GM21515 (cell line): ENCODE data around the gene APLP2.
"Not testable (repeated sequence)": the region's sequence is repeated elsewhere in the genome, so short reads cannot be mapped to it uniquely, and the experiment has no call there.

Experiments
- ATAC-seq: cut with Tn5 transposase; IDR thresholded peaks from one replicate; pipeline ENCODE4 v1.9.1; 2021; ENCODE audit not compliant: unreplicated experiment

The APLP2 gene

DNA sequence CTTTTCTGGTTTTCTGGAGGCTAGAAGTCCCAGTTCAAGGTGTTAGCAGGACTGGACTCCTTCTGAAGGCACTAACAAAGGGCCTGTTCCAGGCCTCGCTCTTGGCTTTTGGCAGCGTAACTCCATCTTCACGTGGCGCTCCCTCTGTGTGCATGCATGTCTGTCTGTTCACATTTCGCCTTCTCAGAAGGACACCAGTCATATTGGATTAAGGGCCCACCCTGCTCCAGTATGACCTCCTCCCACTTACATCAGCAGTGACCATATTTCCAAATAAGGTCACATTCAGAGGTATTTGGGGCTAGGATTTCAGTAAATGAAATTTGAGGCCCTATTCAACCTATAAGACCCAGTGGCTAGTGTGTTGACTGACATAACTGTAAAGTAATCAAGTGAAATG, 20.0 kb downstream of the APLP2 start:
- no peak for ATAC-seq

DNA sequence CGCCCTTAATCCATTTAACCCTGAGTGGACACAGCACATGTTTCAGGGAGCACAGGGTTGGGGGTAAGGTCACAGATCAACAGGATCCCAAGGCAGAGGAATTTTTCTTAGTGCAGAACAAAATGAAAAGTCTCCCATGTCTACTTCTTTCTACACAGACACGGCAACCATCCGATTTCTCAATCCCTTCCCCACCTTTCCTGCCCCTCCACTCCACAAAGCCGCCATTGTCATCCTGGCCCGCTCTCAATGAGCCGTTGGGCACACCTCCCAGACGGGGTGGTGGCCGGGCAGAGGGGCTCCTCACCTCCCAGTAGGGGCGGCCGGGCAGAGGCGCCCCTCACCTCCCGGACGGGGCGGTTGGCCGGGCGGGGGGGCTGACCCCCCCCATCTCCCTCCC, 20.8 kb downstream of the APLP2 start:
- not testable (repeated sequence) for ATAC-seq

DNA sequence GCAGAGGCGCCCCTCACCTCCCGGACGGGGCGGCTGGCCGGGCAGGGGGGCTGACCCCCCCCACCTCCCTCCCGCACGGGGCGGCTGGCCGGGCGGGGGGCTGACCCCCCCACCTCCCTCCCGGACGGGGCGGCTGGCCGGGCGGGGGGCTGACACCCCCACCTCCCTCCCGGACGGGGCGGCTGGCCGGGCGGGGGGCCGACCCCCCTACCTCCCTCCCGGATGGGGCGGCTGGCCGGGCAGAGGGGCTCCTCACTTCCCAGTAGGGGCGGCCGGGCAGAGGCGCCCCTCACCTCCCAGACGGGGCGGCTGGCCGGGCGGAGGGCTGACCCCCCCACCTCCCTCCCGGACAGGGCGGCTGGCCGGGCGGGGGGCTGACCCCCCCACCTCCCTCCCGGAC, 21.5 kb downstream of the APLP2 start:
- not testable (repeated sequence) for ATAC-seq

DNA sequence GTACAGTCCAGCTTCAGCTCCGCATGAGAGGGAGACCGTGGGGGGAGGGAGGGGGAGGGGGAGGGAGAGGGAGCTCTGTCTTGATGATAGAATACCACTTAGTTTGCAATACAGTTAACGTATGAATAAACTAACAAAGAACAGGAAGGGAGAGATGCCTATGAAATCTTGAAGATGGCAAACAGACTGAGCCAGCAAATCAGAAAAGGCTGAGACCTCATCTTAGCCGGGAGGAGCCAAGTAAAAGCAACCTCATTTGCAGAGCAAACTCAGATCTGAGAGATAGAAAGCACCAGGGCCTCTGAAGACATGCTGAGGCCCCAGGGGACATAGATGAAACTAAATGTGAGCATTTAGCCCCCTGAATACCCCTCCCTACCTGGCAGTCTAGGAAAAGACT, 23.0 kb downstream of the APLP2 start:
- no peak for ATAC-seq

DNA sequence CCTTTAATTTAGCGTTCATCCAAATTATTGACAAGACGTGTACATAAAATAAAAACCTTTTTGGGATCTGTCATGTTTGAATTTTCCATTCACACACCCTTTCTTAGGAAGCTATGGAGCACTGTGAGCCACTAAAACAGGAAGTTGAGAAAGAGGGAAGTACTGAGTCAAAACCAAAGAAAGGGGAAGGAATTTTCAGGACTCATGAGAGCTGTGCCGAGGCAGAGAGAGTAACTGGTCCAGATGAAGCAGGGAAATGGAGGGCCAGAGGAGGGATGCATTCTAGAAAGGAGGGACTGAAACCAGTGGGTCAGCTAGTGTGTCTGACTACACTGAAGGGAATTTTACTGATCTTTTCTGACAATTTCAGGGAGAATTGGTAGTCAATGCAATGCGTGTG, 24.9 kb downstream of the APLP2 start:
- ATAC-seq = no peak

DNA sequence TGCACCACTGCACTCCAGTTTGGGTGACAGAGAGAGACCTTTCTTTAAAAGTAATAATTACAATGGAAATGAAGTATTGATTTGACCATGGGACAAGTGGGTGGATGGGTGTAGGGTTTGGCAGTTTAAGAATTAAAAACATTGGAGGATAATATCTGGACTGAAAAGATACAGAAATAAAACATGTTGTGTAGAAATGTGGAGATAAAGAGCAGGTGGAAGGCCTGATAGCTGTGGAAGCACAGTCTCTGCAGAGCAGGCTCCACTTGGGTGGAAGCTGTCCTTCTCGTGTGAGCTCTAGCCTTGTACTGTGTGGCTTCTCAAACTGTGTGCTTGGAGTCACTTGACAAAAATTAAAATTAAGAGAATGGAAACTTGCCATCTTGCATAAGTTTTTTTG, 25.6 kb downstream of the APLP2 start:
- no peak for ATAC-seq

DNA sequence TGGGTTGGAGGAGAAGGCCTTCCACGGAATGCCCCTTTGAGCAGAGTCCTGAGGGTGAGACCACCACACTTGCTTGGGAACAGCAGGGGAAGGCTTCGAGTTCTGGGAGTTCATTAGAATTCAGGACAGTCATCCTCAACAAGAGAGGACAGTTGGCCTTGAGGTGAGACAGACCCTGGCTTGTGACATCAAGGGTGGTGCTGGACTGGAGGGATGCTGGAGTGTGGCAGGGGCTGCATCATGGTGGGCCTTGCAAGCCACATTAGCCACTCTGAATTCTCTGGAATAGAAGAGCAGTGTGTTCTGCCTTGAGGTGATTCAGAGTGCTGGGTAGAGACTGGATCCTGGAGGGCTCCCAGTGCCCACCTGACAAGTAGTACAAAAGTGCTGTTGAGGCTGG, 26.3 kb downstream of the APLP2 start:
- no peak for ATAC-seq

DNA sequence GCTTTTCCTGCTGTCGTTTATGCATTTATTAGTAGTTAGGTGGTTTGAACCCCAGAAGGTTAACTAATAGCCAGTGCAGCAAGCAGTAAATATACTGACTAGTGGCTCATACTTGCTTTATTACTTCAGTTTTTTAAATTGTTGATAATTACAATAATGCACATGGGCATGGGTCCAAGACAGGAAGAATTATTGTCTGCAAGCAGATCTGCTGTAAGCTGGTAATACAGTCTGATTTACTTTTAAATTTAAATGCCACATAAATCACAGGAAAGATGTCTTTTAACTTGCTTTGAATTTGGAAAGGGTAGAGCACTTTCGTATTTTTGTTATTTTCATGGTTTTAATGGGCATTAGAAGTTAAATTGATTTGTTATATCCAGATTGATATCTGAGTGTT, 27.1 kb downstream of the APLP2 start:
- no peak for ATAC-seq

DNA sequence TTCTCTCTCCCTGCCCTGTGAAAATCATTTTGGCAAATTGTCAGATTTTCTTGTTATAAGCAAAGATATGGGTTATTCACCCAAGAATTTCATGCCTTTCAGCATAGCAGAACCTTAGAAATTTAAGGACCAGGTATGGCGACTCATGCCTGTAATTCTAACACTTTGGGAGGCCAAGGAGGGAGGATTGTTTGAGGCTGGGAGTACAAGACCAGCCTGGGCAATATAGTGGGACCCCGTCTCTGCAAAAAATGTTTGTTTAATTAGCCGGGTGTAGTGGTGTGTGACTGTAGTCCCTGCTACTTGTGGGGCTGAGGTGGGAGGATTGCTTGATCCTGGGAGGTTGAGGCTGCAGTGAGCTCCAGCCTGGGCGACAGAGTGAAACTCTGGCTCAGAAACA, 27.6 kb downstream of the APLP2 start:
- ATAC-seq = no peak

DNA sequence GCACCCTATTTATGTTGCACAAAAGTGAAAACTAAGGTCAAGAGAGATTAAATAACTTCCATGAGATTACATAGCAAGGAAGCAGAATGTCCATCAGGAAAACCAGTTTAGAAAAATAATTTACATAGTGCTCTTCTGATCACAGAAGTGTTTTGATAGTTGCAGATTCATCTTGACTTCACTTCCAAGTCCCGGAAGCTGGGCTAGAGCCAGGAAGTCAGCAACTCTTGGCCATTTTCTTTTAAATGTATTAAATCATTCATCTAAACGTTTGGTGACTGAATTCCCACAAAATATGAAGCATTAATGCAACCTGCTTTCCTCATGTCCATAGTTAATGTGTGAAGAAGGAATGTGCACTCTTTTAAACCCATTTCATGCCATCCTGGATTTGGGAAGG, 29.7 kb downstream of the APLP2 start:
- ATAC-seq = no peak

DNA sequence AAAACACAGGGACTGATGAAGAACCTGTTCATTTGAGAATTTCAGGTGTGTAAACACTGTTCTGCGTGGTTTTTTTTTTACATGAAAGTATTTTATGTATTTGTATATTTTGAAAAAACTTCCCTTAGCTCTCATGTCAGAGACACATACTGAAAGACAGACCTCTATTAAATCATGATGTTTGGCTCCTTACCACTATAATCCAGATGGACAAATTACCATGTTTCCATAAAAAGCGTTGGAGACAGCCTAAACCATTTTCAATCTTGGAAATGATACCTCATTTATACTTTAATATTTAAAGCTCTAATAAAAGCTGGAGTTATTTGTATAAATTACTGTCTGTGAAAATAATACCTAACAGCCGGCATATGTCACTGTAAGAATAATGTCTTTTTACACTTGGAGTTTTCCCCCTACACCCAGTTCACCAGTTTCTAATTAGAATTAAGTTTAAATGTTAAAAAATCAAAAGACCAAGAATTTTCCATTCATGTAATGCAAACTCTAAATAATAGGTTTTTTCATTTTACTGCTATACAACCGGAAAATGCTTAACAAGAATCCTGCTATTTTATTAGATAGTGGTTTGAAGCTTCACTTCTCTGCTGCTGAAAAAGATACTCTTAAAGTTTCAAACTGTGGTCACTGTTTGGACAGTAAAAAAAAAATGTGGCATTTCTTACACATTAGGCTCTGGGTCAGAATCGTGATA, 30.8 kb downstream of the APLP2 start:
- no peak for ATAC-seq

DNA sequence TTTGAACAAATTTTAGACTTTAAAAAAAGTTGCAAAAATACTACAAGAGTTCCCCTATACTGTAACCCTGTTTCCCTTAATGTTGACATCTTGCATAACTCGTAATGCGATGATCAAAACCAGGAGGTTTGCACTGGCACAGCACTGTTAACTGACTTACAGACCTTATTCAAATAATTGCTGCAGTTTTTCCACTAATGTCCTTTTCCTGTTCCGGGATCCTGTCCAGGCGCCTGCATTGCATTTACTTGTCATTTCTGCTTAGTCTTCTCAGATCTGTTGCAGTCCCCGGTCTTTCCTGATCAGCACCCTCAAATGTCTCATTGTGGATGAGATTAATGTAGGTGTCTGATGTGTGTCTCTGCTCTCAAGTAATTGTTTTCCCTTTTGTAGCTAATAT, 32.0 kb downstream of the APLP2 start:
- ATAC-seq = no peak

DNA sequence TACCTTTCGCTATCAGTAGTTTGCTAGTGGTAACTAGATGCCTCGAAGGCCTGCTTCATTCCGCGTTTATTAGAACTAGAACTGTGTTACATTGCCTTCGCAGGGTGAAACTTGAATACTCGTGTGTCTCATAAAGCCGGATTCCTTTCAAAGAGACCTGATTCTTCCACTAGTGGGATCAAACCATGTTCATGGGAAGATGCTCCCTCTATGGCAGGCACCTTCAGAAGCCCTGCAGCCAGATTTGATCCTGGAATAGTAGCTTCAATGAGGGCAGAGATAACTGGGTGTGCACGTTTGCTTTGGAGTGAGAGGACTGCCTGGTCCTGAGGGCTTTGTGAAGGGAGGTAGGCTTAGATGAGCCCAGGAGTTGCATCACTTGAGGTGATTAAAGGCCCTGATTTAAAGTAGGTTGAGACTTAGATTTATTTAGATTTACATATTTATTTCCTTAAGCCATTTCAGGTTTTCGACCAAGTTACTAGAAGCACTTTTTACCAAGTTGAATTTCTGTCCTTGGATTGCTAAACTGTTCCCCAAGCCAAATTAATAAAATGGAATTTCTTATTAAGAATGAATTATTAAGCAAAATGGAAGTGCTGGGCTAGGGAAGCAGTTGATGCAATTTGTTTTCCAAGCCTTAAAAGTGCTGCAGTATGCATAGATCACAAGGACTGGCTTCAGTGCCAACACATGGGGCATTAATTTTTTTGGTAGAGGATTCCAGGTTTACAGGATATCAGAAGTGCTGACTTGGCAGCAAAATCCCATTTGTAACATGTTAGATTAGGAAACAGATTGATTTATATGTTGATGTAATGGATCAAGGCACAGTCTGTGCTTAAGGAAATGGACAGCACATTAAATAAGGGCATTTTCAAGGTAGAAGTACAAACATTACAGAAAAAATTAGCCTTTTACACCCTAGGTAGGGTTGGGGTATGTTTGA, 32.9 kb downstream of the APLP2 start:
- ATAC-seq = no peak

DNA sequence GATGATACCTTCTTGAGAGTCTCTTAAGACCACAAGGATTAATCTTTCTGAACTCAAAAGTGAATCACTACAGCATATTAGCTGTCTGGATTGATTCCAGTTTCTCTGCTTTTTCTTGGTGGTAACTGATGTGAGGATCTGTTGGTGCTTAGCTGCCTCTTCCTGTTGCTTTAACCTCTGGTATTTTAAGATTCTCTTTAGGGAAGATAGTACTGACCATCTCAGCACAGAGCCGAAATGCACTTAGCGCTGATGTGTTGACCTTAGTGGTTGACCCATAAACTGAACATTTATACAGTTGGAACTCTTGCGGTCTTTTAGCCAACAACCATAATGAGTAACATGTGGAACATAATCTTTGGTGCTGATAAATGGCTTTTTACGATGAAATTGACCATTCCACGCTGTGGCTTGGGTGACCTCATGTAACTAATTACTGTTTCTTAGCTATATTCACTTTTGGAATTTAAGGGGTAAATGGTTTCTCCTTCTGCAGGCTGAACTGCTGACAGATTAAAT, 33.7 kb downstream of the APLP2 start:
- no peak for ATAC-seq

DNA sequence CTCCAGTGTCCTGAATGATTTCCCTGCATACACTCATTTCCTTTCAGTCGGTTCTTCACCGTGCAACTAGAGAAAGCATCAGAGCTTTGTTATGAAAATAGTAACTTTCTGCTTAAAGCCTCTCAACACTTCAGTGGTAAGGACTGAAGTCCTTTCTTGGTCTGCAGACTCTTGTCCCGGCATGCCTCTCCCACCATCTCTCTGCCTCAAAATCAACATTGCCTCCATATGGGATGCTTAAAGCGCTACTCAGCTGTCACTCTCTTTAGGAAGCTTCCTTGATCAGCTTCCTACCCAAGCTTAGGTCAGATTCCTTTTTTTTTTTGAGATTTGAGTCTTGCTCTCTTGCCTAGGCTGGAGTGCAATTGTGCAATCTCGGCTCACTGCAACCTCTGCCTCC, 36.7 kb downstream of the APLP2 start:
- ATAC-seq = no peak

DNA sequence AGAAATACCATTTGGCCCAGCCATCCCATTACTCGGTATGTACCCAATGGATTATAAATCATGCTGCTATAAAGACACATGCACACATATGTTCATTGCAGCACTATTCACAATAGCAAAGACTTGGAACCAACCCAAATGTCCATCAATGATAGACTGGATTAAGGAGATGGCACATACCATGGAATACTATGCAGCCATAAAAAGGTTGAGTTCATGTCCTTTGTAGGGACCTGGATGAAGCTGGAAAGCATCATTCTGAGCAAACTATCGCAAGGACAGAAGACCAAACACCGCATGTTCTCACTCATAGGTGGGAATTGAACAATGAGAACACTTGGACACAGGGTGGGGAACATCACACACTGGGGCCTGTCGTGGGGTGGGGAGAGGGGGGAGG, 39.0 kb downstream of the APLP2 start:
- ATAC-seq = not testable (repeated sequence)

DNA sequence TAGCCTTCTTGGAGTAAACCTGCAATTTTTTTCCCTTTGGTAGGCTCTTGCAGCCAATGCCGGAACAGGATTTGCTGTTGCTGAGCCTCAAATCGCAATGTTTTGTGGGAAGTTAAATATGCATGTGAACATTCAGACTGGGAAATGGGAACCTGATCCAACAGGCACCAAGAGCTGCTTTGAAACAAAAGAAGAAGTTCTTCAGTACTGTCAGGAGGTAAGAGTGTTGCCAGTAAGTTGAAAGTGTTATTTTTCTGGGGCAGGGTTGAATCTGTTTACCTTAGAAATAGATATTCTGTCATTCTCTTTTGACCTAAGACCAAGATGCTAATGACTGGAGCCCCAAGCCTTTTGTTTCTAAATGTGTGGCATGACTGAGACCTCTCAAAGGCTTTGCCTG, 39.7 kb downstream of the APLP2 start:
- ATAC-seq = no peak

DNA sequence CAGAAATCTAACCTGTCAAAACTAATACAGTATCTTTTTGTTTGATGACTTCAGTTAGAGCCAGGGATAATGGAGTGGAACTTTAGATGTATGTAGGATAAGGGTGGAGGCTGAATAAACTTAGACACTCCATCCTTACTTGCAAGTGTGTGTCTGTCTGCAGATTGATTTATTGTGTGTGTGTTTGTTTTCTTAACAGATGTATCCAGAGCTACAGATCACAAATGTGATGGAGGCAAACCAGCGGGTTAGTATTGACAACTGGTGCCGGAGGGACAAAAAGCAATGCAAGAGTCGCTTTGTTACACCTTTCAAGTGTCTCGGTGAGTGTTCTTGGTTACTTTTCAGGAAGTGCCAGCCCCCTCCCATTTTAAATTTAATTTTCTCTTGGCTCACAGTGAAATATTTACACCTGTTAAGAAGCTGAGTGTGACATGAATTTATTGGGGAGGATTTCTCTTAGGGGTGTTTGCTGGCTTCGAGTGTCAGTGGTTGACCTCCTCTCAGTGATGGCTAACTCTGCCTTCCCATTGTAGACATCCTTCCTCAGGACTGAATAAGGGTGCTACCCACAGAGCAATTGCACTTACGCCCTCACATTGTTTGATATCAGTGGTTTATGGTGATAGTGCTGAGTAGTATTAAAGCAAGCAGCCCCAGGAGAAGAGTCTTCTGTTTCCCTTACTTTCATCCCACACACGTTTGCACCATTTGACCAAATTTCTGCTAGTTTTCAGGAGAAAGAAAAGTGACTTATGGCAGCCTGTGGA, 40.8 kb downstream of the APLP2 start:
- ATAC-seq = no peak

DNA sequence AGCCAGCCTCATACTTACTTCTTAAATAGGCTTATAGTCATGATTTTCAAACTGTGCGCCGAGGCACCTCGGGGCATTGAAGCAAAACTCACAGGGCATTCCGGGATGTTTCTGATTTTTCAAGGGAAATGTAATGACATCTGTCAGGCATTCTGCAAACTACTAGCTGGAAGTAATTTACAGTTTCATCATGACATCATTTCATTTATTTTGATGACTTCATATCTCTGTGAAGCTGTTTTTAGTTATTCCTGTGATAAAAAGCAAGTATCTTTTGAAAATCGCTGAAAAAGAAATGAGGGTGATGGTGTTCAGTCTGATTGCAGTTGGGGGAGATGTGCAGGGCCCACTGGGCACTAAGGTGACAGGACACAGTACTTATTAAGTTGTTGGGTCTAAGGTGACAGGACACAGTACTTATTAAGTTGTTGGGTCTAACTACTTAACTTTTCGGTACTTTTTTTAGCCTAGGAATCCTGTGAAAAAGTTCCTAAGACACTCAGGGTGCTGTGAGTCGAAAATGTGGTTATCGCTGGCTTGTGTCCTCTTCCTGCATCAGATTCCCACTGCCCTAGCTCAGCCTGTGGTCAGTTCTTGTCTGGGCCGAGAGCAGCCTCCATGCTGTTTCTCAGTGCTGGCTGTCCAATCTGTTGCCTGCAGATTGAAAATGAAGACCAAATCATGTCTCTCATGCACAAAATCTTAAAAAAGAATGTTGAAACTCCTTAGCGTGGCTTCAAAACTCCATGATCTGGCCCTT, 42.6 kb downstream of the APLP2 start:
- no peak for ATAC-seq

DNA sequence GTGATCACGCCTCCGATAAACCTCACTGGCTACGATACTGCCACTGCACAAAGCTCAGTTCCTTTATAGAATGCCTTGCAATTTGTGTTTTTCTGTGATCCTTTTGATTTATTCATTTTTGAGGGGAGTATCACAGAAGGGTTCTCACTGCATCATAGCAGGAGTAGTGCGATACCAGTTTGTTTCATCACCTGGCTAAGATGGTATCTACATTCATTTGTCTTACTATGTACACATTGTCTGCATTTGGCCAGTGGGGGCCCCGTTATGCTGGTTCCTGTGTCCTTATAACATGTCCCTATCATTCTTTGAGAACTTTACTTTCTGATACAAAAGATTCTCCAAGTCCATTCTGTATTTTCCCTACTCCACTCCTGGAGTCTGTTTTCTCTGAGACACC, 44.6 kb downstream of the APLP2 start:
- no peak for ATAC-seq

DNA sequence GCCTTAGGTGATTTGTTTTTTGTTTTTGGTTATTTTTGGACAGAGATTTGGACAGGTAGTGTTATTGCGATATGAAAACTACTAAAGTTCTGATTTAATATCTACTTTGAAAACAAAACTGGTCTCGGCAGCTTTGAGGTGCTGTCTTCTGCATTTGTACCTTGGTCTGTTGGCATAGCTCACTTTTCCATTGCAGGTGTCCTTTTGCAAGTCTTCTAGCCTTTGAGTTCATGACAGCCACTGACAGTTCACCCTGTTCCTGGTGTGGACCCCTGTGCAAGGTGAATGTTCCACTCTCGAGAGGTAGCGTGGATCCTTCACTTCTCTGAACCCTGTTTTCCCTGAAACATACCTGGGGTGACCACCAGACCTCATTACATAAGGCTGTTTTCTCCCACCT, 45.0 kb downstream of the APLP2 start:
- ATAC-seq = no peak
